ENCODE results near the gene GOLPH3. TPM values are rescaled to one million over a fixed set of nuclear protein-coding genes. Genes with fewer than 3 reads are reported as not detected.

GOLPH3 gene
- total RNA-seq, 1 experiment from 2014 or later, result 69.2 TPM

GRCh38 chr5:32090026-32090754 lies 83.9 kb downstream of the GOLPH3 start (continued):
- TF ChIP-seq ATF3 (IDR thresholded peaks at IDR 0.05) (no peak), ZBTB33 (IDR thresholded peaks at IDR 0.05; ENCODE audit: extremely low read depth, insufficient replicate concordance, low read length) (no peak)

- CTCF ChIA-PET, result no interaction called here
- ATAC-seq, result no peak
Observed at GRCh38 chr5:32089146-32090000, 84.7 kb downstream of the GOLPH3 start.

More at GRCh38 chr5:32089146-32090000, 84.7 kb downstream of the GOLPH3 start:
- no peaks in the 10 kb centered on the region for H3K4me1 ChIP-seq (ENCODE audit: control insufficient read depth in 1 of 2, insufficient read depth in 2 of 2, low read length in 2 of 2)
- no peaks in the 10 kb centered on the region for H4K20me1 ChIP-seq (ENCODE audit: insufficient read depth)
- no peak overlapping the region for H3K4me3 ChIP-seq (replicated peaks in 1 of 2; ENCODE audit: low read depth in 1 of 2, low read length in 2 of 2)
- intact Hi-C loops (cut with micrococcal nuclease), result no loop called here
- no peak for DNase-seq (ENCODE audit: low read depth, low spot score)
- no peak overlapping the region for H3K9ac ChIP-seq (ENCODE audit: low read length)
- H2AFZ ChIP-seq (ENCODE audit: low read depth, low read length, poor library complexity, severe bottlenecking), result no peak overlapping the region
- ChIA-PET RAD21 (ENCODE audit: low non-redundant PET in 1 of 2, low total read pairs in 2 of 2, uncharacterized antibody in 2 of 2, unreplicated experiment in 2 of 2) (no interaction called here), POLR2A (no interaction called here)
- H3K4me2 ChIP-seq (ENCODE audit: low read length), result no peak overlapping the region
- H3K9me3 ChIP-seq (ENCODE audit: control insufficient read depth in 1 of 2, insufficient read depth in 1 of 2, low read depth in 1 of 2, low read length in 2 of 2), result no peaks in the 10 kb centered on the region
- no peak overlapping the region for H3K27ac ChIP-seq (ENCODE audit: low read depth, low read length)
- BruUV-seq (replicated peaks), result no TSS peak
- no peaks in the 10 kb centered on the region for H3K79me2 ChIP-seq (ENCODE audit: insufficient read depth, low read length)
- H3K36me3 ChIP-seq (ENCODE audit: control insufficient read depth in 1 of 2, insufficient read depth in 2 of 2, low read length in 2 of 2), result no peaks in the 10 kb centered on the region
- no peaks in the 10 kb centered on the region for H3K27me3 ChIP-seq (ENCODE audit: insufficient read depth, low read length)
- no peaks in the 10 kb centered on the region for H3K9me2 ChIP-seq (ENCODE audit: insufficient read depth)
- no peak for TF ChIP-seq REST (IDR thresholded peaks at IDR 0.05; ENCODE audit: low read depth)
- TF ChIP-seq CTCF (IDR thresholded peaks at IDR 0.05 in 2 of 3, conservative IDR thresholded peaks at IDR 0.05 in 1 of 3; ENCODE audit: borderline replicate concordance in 1 of 3, insufficient read depth in 1 of 3, low read depth in 2 of 3, low read length in 2 of 3), result no peak
- no peak for TF ChIP-seq ELF1 (IDR thresholded peaks at IDR 0.05; ENCODE audit: borderline replicate concordance, low read depth)
- no peak for TF ChIP-seq MAX (IDR thresholded peaks at IDR 0.05)
- TF ChIP-seq RAD21 (IDR thresholded peaks at IDR 0.05; ENCODE audit: low read depth), result no peak
- TF ChIP-seq ZFX (IDR thresholded peaks at IDR 0.05), result no peak
- TF ChIP-seq EZH2phosphoT487 (IDR thresholded peaks at IDR 0.05; ENCODE audit: borderline replicate concordance), result no peak
- TF ChIP-seq FOSL1 (IDR thresholded peaks at IDR 0.05; ENCODE audit: low read depth), result no peak
- no peak for TF ChIP-seq EGR1 (IDR thresholded peaks at IDR 0.05; ENCODE audit: low read depth)
- TF ChIP-seq CEBPB (IDR thresholded peaks at IDR 0.05; ENCODE audit: low read depth), result no peak
- no peak for TF ChIP-seq CBX3 (IDR thresholded peaks at IDR 0.05; ENCODE audit: low read depth)
- TF ChIP-seq SIN3A (IDR thresholded peaks at IDR 0.05; ENCODE audit: low read depth), result no peak
- no peak for TF ChIP-seq SP1 (IDR thresholded peaks at IDR 0.05; ENCODE audit: low read depth)

Data from HCT116 (cell line).